Hepatocyte (in vitro differentiated cells): ENCODE measurements around the gene CPEB3. TPM values are rescaled to one million over a fixed set of nuclear protein-coding genes. Genes with fewer than 3 reads are reported as not detected.

Source experiments
- DNase-seq: peaks from one replicate; pipeline ENCODE4 v3.0.0-alpha.2; 2016; ENCODE audit warnings: low spot score
- H2AFZ ChIP-seq: fragments of 200-600 bp; sonication (generic); 2 replicates; pipeline ENCODE4 v1.6.0; 2016; ENCODE audit warnings: antibody characterized with exemption, mild to moderate bottlenecking
- H3K27ac ChIP-seq: fragments of 200-600 bp; sonication (generic); 2 replicates; pipeline ENCODE4 v1.5.1; 2016; ENCODE audit warnings: mild to moderate bottlenecking
- H3K27me3 ChIP-seq: fragments of 200-600 bp; sonication (generic); 2 replicates; pipeline ENCODE4 v1.6.1; 2016
- H3K36me3 ChIP-seq: fragments of 200-600 bp; sonication (generic); replicated peaks from 2 replicates; pipeline ENCODE4 v1.5.1; 2016; ENCODE audit warnings: low read depth; ENCODE audit not compliant: insufficient read depth
- H3K4me1 ChIP-seq: fragments of 200-600 bp; sonication (generic); 2 replicates; pipeline ENCODE4 v1.5.1; 2016; ENCODE audit warnings: mild to moderate bottlenecking, moderate library complexity; ENCODE audit not compliant: insufficient read depth
- H3K4me2 ChIP-seq: fragments of 200-600 bp; sonication (generic); 2 replicates; pipeline ENCODE4 v1.6.0; 2016
- H3K4me3 ChIP-seq: fragments of 200-600 bp; sonication (generic); 2 replicates; pipeline ENCODE4 v1.5.1; 2016; ENCODE audit warnings: mild to moderate bottlenecking
- H3K79me2 ChIP-seq: fragments of 200-600 bp; sonication (generic); 2 replicates; pipeline ENCODE4 v1.6.0; 2017; ENCODE audit warnings: mild to moderate bottlenecking
- H3K9me2 ChIP-seq: fragments of 200-600 bp; sonication (generic); replicated peaks from 2 replicates; pipeline ENCODE4 v1.6.0; 2017; ENCODE audit warnings: mild to moderate bottlenecking; ENCODE audit not compliant: insufficient read depth
- H3K9me3 ChIP-seq: fragments of 200-600 bp; sonication (generic); 2 replicates; pipeline ENCODE4 v1.5.1; 2016; ENCODE audit warnings: low read depth, mild to moderate bottlenecking
- H4K20me1 ChIP-seq: fragments of 200-600 bp; sonication (generic); 2 replicates; pipeline ENCODE4 v1.6.0; 2016; ENCODE audit warnings: mild to moderate bottlenecking; ENCODE audit not compliant: insufficient read depth, poor library complexity, severe bottlenecking
- EZH2 ChIP-seq: fragments of 200-600 bp; sonication (generic); IDR thresholded peaks from 2 replicates; pipeline ENCODE4 v1.6.1; 2016; ENCODE audit warnings: antibody characterized with exemption, mild to moderate bottlenecking, borderline replicate concordance
- EZH2phosphoT487 ChIP-seq: fragments of 200-600 bp; sonication (generic); IDR thresholded peaks from one replicate; pipeline ENCODE4 v1.6.1; 2018; ENCODE audit warnings: antibody characterized with exemption, mild to moderate bottlenecking, low read depth, moderate library complexity; ENCODE audit not compliant: unreplicated experiment, severe bottlenecking
- WGBS: methylation state at CpG from one replicate; pipeline ENCODE4 v1.1.6; 2016; ENCODE audit warnings: low lambda C conversion rate; ENCODE audit errors: missing lambda C conversion rate; 5-methylcytosine and 5-hydroxymethylcytosine counted together
- polyA plus RNA-seq: library from polyadenylated mRNA; unstranded; fragments of >200 nt; fragmentation: Nextera tagmentation; extraction: Ambion mirVana; gene quantifications from 2 replicates; pipeline ENCODE4 v1.2.1, GENCODE V29; 2016
- total RNA-seq: library from RNA; depleted of rRNA; stranded (reverse); fragments of >200 nt; gene quantifications from 2 replicates; pipeline ENCODE4 v1.2.3, GENCODE V29; 2014
- TF ChIP-seq, protein P1 (sequence below): fragments of 200-600 bp; sonication (generic); IDR thresholded peaks from 2 replicates; pipeline ENCODE4 v1.5.1; 2016; ENCODE audit warnings: antibody characterized with exemption, mild to moderate bottlenecking; ENCODE audit not compliant: poor library complexity

CPEB3 gene
- total and polyA plus RNA-seq, 2 experiments from 2014 or later: 4.0 to 4.9 TPM

DNA sequence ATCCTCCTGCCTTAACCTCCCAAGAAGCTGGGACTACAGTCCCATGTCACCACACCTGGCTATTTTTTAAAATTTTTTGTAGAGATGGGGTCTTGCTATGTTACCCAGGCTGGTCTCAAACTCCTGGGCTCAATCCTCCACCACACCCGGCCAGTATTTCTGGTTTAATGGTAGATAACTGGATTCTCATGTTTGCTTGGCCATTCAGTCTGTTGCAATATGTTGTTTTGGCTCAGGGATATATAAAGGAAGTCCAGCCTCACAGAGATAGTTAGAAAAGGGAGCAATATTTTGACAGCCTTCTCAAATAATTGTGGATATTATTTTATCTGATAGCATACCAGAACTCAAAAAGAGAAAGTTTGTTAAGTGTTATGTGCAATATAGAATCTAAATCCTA, 284.9 kb downstream of the CPEB3 start:
- no peak for TF ChIP-seq EZH2phosphoT487
- no peak for TF ChIP-seq EZH2
- TF ChIP-seq, protein P1, sequence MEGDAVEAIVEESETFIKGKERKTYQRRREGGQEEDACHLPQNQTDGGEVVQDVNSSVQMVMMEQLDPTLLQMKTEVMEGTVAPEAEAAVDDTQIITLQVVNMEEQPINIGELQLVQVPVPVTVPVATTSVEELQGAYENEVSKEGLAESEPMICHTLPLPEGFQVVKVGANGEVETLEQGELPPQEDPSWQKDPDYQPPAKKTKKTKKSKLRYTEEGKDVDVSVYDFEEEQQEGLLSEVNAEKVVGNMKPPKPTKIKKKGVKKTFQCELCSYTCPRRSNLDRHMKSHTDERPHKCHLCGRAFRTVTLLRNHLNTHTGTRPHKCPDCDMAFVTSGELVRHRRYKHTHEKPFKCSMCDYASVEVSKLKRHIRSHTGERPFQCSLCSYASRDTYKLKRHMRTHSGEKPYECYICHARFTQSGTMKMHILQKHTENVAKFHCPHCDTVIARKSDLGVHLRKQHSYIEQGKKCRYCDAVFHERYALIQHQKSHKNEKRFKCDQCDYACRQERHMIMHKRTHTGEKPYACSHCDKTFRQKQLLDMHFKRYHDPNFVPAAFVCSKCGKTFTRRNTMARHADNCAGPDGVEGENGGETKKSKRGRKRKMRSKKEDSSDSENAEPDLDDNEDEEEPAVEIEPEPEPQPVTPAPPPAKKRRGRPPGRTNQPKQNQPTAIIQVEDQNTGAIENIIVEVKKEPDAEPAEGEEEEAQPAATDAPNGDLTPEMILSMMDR: no peak
- H3K27me3 ChIP-seq: no peaks in the 10 kb centered on the region
- H3K9me2 ChIP-seq: no peaks in the 10 kb centered on the region
- H3K9me3 ChIP-seq: no peaks in the 10 kb centered on the region
- H3K4me2 ChIP-seq: no peak overlapping the region
- H2AFZ ChIP-seq: no peak overlapping the region
- no peaks in the 10 kb centered on the region for H4K20me1 ChIP-seq
- no peaks in the 10 kb centered on the region for H3K79me2 ChIP-seq
- 95% methylated on average over 1 of the region's 1 CpG for WGBS
- no peak overlapping the region for H3K4me3 ChIP-seq
- H3K27ac ChIP-seq: no peak overlapping the region
- no peaks in the 10 kb centered on the region for H3K4me1 ChIP-seq
- DNase-seq: no peak
- H3K36me3 ChIP-seq: no peaks in the 10 kb centered on the region

DNA sequence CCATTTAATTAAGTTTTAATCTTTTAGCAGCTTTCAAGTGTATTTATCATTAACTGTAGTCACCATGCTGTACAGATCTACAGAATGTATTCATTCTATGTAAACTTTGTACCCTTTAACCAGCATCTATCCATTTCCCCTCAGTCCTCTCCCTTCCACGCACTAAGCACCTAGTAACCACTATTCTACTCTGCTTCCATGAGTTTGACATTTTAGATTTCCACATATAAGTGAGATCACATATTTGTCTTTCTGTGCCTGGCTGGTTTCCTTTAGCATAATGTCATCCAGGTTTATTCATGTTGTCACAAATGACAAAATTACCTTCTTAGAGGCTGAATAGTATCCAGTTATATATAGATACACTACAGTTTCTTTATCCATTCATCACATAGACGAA, 287.6 kb downstream of the CPEB3 start:
- DNase-seq: no peak
- Histone ChIP-seq H3K36me3 (no peaks in the 10 kb centered on the region), H3K27me3 (no peaks in the 10 kb centered on the region), H3K4me3 (no peak overlapping the region), H3K4me1 (no peaks in the 10 kb centered on the region), H3K9me2 (no peaks in the 10 kb centered on the region), H3K9me3 (no peaks in the 10 kb centered on the region), H4K20me1 (no peaks in the 10 kb centered on the region), H2AFZ (no peak overlapping the region), H3K79me2 (no peaks in the 10 kb centered on the region), H3K4me2 (no peak overlapping the region), H3K27ac (no peak overlapping the region)
- TF ChIP-seq EZH2 (no peak), EZH2phosphoT487 (no peak)
- TF ChIP-seq, protein P1: no peak
- WGBS: 96% methylated on average over 2 of the region's 2 CpGs

DNA sequence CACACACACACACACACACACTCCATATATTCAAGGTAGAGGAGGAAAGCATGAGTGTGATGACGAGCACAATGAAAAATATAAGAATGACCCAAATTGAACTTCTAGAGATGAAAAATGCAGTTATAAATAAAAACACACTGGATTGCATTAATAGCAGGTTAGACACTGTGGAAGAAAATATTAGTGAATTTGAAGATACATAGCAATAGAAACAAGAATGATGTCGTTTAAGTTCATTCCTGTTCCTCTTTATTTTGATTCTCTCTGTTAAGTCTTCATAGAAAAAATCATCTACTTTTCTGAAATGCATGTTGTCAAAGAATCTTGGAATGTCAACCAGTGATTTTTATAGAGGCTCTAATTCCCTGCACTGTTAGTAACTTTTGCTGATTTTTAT, 288.9 kb downstream of the CPEB3 start:
- Histone ChIP-seq H3K36me3 (no peaks in the 10 kb centered on the region), H3K9me3 (no peaks in the 10 kb centered on the region), H3K79me2 (no peaks in the 10 kb centered on the region), H2AFZ (no peak overlapping the region), H3K27ac (no peak overlapping the region), H4K20me1 (no peaks in the 10 kb centered on the region), H3K4me1 (no peaks in the 10 kb centered on the region), H3K27me3 (no peaks in the 10 kb centered on the region), H3K4me3 (no peak overlapping the region), H3K9me2 (no peaks in the 10 kb centered on the region), H3K4me2 (no peak overlapping the region)
- 98% methylated on average over 2 of the region's 2 CpGs for WGBS
- TF ChIP-seq EZH2phosphoT487: no peak
- TF ChIP-seq EZH2: no peak
- TF ChIP-seq, protein P1: no peak
- DNase-seq: no peak

DNA sequence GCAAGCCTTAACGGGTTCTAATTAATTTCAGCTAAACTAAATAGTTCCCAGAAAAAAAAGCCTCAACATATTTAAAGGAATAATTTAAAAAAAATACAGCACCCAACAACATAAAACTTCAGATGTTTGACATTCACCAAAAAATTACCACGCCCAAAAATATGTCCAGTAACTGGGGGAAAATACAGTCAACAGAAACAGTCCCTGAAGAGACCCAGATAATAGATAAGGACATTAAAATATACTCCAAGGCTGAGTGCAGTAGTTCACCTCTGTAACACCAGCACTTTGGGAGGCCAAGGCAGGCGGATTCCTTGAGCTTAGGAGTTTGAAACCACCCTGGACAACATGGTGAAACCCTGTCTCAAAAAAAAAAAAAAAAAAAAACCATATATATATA, 289.3 kb downstream of the CPEB3 start:
- 99% methylated on average over 3 of the region's 3 CpGs for WGBS
- Histone ChIP-seq H3K4me1 (no peaks in the 10 kb centered on the region), H3K27me3 (no peaks in the 10 kb centered on the region), H4K20me1 (no peaks in the 10 kb centered on the region), H3K9me3 (no peaks in the 10 kb centered on the region), H3K27ac (no peak overlapping the region), H3K4me3 (no peak overlapping the region), H3K36me3 (no peaks in the 10 kb centered on the region), H3K79me2 (no peaks in the 10 kb centered on the region), H3K9me2 (no peaks in the 10 kb centered on the region), H2AFZ (no peak overlapping the region), H3K4me2 (no peak overlapping the region)
- DNase-seq: no peak
- TF ChIP-seq EZH2: no peak
- no peak for TF ChIP-seq EZH2phosphoT487
- TF ChIP-seq, protein P1: no peak
